SK-N-MC (cell line): ENCODE measurements around the gene HOXD9.

ENCODE experiments used
- DNase-seq: peaks from one replicate; pipeline ENCODE4 v3.0.0-alpha.2; 2011; ENCODE audit warnings: low read depth, low spot score
- H3K27ac ChIP-seq: fragments of 200-600 bp; sonication (generic); 2 replicates; pipeline ENCODE4 v1.5.1; 2016; ENCODE audit warnings: mixed run types
- H3K36me3 ChIP-seq: fragments of 200-600 bp; sonication (generic); 2 replicates; pipeline ENCODE4 v1.6.1; 2017; ENCODE audit warnings: antibody characterized with exemption, low read length, mixed read lengths; ENCODE audit not compliant: insufficient read depth
- H3K4me3 ChIP-seq: fragments of 200-600 bp; sonication (generic); 2 replicates; pipeline ENCODE4 v1.5.1; 2016
- H3K9ac ChIP-seq: fragments of 200-600 bp; sonication (generic); 2 replicates; pipeline ENCODE4 v1.8.0; 2017; ENCODE audit warnings: mixed run types, mixed read lengths; ENCODE audit not compliant: insufficient read length
- H3K9me3 ChIP-seq: fragments of 200-600 bp; sonication (generic); 2 replicates; pipeline ENCODE4 v1.6.1; 2017; ENCODE audit warnings: low read depth, mild to moderate bottlenecking, antibody characterized with exemption, low read length, moderate library complexity, mixed read lengths
- EZH2 ChIP-seq: fragments of 200-600 bp; sonication (generic); IDR thresholded peaks from one replicate; pipeline ENCODE4 v1.6.1; 2017; ENCODE audit warnings: antibody characterized with exemption
- FOXP2 ChIP-seq: optimal IDR thresholded peaks from 2 replicates; pipeline ENCODE3; 2011; ENCODE audit warnings: mild to moderate bottlenecking, moderate library complexity; ENCODE audit not compliant: insufficient read depth; ENCODE audit errors: extremely low read length, control extremely low read depth
- POLR2AphosphoS5 ChIP-seq: IDR thresholded peaks from 2 replicates; pipeline ENCODE4 v1.6.1; 2012; ENCODE audit warnings: mild to moderate bottlenecking, low read depth, low read length, borderline replicate concordance

HOXD9 gene

GRCh38 chr2:176149481-176149938 lies 27.0 kb downstream of the HOXD9 start:
- H3K27ac ChIP-seq = no peak overlapping the region
- no peak for DNase-seq
- peaks cover 6% of the 10 kb centered on the region; the same call in 1 of the 2 replicates for H3K36me3 ChIP-seq
- no peak overlapping the region for H3K9ac ChIP-seq
- no peak overlapping the region for H3K4me3 ChIP-seq
- TF ChIP-seq EZH2 (no peak), FOXP2 (no peak), POLR2AphosphoS5 (no peak)
- no peaks in the 10 kb centered on the region for H3K9me3 ChIP-seq

- no peaks in the 10 kb centered on the region for H3K9me3 ChIP-seq
- DNase-seq = no peak
Measured at GRCh38 chr2:176149939-176150583, 27.5 kb downstream of the HOXD9 start.

GRCh38 chr2:176150584-176151441 lies 28.3 kb downstream of the HOXD9 start:
- Histone ChIP-seq H3K4me3 (no peak overlapping the region), H3K27ac (no peak overlapping the region), H3K36me3 (peaks cover 12% of the 10 kb centered on the region; the same call in 1 of the 2 replicates), H3K9me3 (no peaks in the 10 kb centered on the region), H3K9ac (no peak overlapping the region)
- no peak for DNase-seq
- TF ChIP-seq FOXP2 (no peak), EZH2 (no peak), POLR2AphosphoS5 (no peak)

More at GRCh38 chr2:176149939-176150583, 27.5 kb downstream of the HOXD9 start:
- Histone ChIP-seq H3K4me3 (no peak overlapping the region), H3K36me3 (peaks cover 11% of the 10 kb centered on the region; the same call in 1 of the 2 replicates), H3K27ac (no peak overlapping the region), H3K9ac (no peak overlapping the region)
- TF ChIP-seq FOXP2 (no peak), EZH2 (no peak), POLR2AphosphoS5 (no peak)

GRCh38 chr2:176151442-176152287 lies 29.1 kb downstream of the HOXD9 start, which contains the start of gene HOXD4:
Gene HOXD4 (plus strand): TSS chr2:176151550. CDS start chr2:176151634, 84 bp downstream.
- no peaks in the 10 kb centered on the region for H3K9me3 ChIP-seq
- peaks cover 12% of the 10 kb centered on the region; the same call in 1 of the 2 replicates for H3K36me3 ChIP-seq
- H3K9ac ChIP-seq = no peak within 1 kb of the TSS
- no peak for DNase-seq
- no peak for TF ChIP-seq POLR2AphosphoS5
- no peak for TF ChIP-seq EZH2
- TF ChIP-seq FOXP2 = no peak
- no peak within 1 kb of the TSS for H3K27ac ChIP-seq
- no peak within 1 kb of the TSS for H3K4me3 ChIP-seq

GRCh38 chr2:176152350-176153181 lies 30.0 kb downstream of the HOXD9 start:
- Histone ChIP-seq H3K9me3 (no peaks in the 10 kb centered on the region), H3K4me3 (no peak overlapping the region), H3K9ac (no peak overlapping the region), H3K27ac (no peak overlapping the region), H3K36me3 (peaks cover 12% of the 10 kb centered on the region; the same call in 1 of the 2 replicates)
- no peak for TF ChIP-seq POLR2AphosphoS5
- TF ChIP-seq EZH2 = no peak
- no peak for DNase-seq

- Histone ChIP-seq H3K36me3 (peaks cover 12% of the 10 kb centered on the region; the same call in 1 of the 2 replicates), H3K9ac (no peak overlapping the region), H3K4me3 (no peak overlapping the region), H3K9me3 (no peaks in the 10 kb centered on the region), H3K27ac (peak overlapping the region; percentile 31; the same call in 1 of the 2 replicates)
- TF ChIP-seq POLR2AphosphoS5 (no peak), EZH2 (no peak), FOXP2 (no peak)
- DNase-seq = no peak
Measured at GRCh38 chr2:176154576-176155252, 32.2 kb downstream of the HOXD9 start.
